HG03103 (cell line): ENCODE measurements around the gene AR.

Experiments
- ATAC-seq: cut with Tn5 transposase; IDR thresholded peaks from one replicate; pipeline ENCODE4 v1.9.1; 2021; ENCODE audit warnings: low read depth; ENCODE audit not compliant: unreplicated experiment

The AR gene, protein sequence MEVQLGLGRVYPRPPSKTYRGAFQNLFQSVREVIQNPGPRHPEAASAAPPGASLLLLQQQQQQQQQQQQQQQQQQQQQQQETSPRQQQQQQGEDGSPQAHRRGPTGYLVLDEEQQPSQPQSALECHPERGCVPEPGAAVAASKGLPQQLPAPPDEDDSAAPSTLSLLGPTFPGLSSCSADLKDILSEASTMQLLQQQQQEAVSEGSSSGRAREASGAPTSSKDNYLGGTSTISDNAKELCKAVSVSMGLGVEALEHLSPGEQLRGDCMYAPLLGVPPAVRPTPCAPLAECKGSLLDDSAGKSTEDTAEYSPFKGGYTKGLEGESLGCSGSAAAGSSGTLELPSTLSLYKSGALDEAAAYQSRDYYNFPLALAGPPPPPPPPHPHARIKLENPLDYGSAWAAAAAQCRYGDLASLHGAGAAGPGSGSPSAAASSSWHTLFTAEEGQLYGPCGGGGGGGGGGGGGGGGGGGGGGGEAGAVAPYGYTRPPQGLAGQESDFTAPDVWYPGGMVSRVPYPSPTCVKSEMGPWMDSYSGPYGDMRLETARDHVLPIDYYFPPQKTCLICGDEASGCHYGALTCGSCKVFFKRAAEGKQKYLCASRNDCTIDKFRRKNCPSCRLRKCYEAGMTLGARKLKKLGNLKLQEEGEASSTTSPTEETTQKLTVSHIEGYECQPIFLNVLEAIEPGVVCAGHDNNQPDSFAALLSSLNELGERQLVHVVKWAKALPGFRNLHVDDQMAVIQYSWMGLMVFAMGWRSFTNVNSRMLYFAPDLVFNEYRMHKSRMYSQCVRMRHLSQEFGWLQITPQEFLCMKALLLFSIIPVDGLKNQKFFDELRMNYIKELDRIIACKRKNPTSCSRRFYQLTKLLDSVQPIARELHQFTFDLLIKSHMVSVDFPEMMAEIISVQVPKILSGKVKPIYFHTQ

DNA sequence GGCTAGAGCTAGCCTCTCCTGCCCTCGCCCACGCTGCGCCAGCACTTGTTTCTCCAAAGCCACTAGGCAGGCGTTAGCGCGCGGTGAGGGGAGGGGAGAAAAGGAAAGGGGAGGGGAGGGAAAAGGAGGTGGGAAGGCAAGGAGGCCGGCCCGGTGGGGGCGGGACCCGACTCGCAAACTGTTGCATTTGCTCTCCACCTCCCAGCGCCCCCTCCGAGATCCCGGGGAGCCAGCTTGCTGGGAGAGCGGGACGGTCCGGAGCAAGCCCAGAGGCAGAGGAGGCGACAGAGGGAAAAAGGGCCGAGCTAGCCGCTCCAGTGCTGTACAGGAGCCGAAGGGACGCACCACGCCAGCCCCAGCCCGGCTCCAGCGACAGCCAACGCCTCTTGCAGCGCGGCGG is at the start of gene AR:
TSS of gene AR (plus strand) at position 204 of the 400 bp plus-strand sequence. CDS start 1,126 bp downstream, outside the sequence.
- no peak for ATAC-seq

DNA sequence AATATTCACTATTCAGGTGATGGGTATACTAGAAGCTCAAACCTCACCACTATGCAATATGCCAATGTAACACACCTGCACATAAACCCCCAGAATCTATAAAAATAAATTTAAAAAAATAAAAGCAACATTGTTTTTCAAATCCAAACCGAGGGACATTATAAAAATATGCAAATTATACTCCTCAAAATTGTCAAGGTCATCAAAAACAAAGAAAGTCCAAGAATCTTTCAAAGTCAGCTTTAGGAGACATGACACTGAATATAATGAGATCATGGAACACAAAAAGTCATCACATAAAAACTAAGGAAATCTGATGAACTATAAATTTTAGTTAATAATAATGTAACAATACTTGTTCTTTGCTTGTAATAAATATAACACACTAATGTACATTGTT is 43.2 kb upstream of the AR start:
- no peak for ATAC-seq

DNA sequence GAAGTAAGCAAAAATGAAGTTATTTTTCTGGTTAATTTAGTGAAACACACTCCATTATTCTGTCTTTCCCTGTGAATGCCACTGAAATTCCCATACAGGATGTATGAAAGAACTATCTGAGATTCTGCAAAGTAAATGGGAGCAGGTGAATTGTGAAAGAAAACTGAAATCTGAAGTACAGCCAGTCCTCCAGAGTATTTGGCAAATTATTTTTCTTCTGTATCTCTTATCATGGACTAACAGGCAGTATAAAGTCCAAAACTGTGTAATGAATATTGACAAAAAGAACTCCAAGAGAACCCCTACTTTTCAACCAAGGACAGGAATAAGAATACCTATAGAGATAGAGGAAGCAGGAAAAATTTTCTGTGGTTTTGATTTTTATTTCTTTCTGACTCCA is 40.8 kb upstream of the AR start:
- ATAC-seq: no peak

DNA sequence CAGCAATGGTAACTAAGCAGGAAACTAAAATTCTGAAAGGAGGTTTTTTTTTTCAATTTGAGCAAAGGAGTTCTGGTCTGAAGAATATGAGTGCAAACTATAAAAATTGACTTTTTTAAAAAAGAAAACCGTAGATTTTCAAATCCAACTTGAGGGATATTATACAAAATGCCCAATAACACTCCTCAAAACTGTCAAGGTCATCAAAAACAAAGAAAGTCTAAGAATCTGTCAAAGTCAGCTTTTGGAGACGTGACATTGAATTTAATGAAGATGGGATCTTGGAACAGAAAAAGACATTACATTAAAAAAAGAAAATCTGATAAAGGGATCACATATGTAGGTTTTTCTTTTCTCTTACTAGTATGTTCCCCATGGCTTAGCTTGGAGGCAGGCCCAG is 40.4 kb upstream of the AR start:
- no peak for ATAC-seq

DNA sequence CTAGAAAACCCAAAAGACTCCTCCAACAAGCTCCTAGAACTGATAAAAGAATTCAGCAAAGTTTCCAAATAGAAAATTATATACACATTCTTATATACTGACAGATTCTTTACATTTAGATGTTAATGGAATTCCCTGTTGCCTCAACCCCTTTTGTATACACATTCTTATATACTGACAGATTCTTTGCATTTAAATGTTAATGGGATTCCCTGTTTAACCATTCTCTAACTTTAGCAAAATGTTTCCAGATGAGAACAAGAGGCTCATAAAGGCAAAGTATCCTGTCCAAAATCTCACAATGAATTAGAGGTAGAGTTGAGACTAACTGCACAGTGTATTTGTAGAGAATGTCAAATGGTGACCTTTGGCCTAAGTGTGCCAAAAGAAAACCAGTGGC is 23.1 kb upstream of the AR start:
- ATAC-seq: no peak

DNA sequence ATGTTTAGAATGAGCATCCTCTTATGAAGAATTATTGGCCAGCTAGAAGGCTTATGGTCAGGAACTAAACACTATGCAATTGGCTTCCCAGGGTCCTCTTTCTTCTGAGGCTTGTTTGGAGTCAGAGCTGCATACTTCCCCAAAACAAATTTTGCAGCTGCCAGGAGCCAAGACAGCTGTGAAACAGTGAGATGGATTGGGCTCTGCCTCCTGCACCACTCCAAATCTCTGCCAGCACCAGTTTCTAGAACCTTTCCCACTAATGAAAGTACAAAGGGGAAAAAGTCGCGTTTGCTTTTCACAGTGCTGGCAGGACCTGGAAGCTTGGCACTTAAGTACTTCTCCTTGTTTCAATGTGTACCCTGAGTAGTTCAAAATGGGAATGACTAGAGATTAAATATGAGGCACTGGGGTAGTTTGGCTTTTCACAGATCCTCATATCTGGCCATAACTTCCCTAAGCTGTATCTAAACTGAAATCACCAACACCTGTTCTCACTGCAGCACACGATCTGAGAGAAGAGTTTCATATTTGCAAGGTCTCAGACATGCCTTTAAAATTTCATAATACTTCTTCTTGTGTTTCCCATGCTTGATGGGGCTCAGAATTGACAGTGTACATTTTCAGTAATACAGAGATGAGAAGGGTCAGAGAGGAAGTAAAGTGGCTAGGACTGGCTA is 20.7 kb upstream of the AR start:
- ATAC-seq: no peak

DNA sequence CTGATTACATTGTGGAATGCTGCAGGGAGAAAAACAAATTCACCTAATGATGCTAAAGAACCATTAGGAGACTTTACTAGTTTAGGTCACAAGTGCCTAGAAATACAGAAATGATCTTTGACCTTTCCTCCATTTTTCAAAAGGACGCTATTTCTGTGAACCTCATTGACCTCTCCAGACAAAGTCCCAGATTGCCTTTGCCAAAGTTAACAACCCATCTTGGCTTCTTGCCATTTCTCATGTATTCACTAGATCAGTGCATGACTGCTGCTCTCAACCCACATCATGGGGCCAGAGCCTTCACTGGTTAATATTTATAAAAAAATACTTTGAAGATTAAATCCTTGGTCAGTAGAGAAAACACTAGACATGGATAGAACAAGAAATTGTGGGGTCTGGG is 19.9 kb upstream of the AR start:
- ATAC-seq: no peak

DNA sequence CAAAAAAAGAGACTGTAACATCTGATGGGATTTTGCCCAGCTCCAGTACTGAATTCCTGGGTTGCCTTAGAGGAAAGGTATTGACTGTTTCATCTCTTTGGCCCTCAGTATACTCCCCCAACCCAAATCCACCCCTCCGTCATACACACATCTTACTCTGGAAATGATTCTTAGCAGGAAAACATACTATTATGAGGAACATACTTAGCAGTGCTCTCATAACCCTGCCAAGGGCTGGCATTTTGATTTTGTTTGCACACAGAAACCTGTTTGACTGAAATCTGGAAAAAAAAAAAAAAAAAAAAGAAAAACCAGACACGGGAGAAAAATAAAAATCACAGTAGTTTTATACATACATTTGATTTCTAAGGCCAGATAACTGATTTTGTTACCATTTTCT is 19.4 kb upstream of the AR start:
- no peak for ATAC-seq

DNA sequence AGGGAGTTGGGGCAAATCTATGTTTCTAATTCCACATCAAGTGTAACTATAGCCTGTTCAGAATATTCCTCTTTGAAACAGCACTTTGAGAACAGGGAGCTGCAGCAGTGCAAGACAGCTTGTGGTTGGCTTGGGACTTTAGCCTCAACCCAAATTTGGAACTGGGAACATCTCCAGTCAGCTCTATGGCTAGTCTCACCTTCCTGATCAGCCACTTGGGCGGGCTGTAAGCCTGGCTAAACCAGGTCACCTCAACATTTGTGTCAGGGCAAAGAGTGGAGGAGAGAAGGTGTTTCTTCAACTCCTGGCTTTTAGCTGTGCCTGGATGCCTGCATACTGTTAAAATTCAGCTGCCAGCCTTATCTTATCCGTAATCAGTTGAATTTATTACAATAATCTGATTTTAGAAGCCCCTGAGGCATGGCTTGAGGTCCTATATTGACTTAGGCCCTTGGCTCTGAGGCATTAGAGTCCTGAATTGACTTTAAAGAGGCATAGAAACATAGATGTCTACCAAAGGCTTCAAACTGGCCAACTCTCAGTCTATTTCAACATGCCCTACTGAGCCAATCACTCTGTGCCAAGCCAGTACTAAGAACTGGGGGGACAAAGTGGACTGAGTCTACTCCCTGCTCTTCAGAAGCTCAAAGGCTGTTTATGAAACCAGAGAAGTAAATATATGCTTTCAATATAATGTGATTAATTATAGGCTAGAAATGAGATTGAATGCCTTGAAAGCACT is 18.7 kb upstream of the AR start:
- ATAC-seq: no peak

DNA sequence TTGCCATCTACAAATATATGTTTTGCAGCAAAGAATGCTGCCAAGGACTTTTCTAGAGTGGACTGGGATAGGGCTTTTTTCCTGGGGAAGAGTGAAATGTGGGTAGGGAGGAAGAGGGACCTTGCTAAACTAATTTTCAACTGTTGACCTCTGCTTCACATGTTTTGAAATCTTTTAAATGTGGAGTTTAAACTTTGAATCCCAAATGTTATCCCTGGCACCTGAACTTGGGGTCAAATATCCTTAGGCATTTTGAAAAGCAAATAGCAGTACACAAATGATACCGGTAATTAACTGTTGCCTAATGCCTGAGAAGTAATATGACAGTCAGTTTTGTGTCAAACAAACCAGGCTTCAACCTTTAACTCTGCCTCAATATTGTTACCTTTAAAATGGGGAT is 7.3 kb upstream of the AR start:
- ATAC-seq: no peak

DNA sequence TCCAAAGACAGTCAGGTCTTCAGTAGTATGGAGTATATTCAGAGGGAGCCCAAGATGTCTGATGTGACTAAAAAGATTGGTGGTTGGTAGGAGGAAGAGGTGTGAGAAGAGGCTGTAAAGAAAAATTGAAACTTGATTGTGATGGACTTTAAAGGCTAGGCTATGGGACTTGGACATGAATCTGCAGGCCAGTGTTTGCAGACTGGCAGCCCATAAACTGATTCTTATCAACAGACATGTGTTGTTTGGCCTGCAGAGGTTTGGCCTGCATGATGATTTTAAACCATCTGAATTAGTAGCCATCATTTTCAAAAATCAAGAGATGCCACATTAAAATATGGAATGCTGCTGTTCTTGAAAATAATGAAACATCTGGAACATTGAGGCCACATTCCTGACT is 5.4 kb upstream of the AR start:
- no peak for ATAC-seq

DNA sequence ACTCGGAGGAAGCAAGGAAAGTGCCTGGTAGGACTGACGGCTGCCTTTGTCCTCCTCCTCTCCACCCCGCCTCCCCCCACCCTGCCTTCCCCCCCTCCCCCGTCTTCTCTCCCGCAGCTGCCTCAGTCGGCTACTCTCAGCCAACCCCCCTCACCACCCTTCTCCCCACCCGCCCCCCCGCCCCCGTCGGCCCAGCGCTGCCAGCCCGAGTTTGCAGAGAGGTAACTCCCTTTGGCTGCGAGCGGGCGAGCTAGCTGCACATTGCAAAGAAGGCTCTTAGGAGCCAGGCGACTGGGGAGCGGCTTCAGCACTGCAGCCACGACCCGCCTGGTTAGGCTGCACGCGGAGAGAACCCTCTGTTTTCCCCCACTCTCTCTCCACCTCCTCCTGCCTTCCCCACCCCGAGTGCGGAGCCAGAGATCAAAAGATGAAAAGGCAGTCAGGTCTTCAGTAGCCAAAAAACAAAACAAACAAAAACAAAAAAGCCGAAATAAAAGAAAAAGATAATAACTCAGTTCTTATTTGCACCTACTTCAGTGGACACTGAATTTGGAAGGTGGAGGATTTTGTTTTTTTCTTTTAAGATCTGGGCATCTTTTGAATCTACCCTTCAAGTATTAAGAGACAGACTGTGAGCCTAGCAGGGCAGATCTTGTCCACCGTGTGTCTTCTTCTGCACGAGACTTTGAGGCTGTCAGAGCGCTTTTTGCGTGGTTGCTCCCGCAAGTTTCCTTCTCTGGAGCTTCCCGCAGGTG is 637 bp downstream of the AR start:
- ATAC-seq: no peak

DNA sequence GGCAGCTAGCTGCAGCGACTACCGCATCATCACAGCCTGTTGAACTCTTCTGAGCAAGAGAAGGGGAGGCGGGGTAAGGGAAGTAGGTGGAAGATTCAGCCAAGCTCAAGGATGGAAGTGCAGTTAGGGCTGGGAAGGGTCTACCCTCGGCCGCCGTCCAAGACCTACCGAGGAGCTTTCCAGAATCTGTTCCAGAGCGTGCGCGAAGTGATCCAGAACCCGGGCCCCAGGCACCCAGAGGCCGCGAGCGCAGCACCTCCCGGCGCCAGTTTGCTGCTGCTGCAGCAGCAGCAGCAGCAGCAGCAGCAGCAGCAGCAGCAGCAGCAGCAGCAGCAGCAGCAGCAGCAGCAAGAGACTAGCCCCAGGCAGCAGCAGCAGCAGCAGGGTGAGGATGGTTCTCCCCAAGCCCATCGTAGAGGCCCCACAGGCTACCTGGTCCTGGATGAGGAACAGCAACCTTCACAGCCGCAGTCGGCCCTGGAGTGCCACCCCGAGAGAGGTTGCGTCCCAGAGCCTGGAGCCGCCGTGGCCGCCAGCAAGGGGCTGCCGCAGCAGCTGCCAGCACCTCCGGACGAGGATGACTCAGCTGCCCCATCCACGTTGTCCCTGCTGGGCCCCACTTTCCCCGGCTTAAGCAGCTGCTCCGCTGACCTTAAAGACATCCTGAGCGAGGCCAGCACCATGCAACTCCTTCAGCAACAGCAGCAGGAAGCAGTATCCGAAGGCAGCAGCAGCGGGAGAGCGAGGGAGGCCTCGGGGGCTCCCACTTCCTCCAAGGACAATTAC is 1.4 kb downstream of the AR start:
- ATAC-seq: no peak

DNA sequence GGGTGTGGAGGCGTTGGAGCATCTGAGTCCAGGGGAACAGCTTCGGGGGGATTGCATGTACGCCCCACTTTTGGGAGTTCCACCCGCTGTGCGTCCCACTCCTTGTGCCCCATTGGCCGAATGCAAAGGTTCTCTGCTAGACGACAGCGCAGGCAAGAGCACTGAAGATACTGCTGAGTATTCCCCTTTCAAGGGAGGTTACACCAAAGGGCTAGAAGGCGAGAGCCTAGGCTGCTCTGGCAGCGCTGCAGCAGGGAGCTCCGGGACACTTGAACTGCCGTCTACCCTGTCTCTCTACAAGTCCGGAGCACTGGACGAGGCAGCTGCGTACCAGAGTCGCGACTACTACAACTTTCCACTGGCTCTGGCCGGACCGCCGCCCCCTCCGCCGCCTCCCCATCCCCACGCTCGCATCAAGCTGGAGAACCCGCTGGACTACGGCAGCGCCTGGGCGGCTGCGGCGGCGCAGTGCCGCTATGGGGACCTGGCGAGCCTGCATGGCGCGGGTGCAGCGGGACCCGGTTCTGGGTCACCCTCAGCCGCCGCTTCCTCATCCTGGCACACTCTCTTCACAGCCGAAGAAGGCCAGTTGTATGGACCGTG is 2.2 kb downstream of the AR start:
- ATAC-seq: no peak

DNA sequence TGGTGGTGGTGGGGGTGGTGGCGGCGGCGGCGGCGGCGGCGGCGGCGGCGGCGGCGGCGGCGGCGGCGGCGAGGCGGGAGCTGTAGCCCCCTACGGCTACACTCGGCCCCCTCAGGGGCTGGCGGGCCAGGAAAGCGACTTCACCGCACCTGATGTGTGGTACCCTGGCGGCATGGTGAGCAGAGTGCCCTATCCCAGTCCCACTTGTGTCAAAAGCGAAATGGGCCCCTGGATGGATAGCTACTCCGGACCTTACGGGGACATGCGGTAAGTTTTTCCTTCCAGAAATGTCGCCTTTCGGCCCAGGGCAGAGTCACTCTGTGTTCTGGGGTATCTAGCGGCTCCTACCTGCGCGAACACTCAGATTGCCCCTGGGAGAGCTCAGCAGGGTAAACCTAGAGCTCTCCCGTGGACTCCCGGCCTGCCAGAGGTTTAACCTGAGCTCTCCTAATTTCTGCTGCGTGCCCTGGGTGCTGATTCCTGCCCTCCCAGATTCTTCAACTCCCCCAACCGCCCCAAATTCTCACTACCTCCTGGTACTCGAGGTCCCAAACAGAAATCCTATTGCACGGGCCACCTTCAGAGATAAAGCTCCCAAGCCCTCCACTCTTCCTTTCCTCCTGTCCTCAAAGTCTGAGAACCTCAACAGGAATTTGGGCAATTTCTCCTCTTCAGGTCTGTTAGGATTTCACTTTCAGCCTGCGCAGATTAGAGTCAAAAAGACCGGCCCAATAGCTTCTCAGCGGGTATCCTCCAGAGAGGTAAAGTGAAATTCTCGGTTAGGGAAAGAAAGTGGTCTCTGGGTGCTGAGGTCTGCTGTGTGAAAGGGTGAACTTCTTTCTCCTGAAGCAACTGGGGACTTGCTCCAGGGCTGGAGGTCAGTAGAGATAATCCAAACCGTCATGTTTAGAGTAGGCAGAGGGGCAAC is 2.9 kb downstream of the AR start:
- ATAC-seq: no peak

DNA sequence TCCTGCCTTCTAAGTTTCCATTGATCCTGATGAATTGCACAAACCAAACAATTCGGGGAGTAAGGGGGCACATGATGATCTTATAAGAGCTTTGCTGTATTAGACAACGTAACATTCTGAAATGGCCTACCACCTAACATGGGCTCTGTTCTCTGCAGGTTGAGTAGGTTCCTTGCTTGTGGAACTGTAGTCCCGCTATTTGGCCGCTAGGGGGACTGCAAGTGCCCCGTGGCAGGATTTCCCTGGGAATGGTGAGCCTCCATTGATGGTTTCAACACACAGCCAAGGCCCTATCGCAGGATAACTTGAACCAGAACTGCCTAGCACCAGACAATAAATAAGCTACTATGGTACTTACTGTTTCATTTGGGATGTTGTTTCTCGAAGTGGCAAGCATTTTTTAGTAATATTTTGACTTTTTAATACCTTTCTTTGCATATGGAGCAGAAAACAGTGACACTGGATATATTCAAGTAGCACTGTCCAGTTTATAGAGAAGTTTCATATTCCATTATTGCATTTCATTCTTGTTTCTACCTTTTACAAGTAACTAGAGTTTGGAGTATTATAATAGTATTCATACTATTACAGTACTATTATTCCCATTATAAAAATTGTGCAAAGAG is 11.9 kb downstream of the AR start:
- no peak for ATAC-seq

DNA sequence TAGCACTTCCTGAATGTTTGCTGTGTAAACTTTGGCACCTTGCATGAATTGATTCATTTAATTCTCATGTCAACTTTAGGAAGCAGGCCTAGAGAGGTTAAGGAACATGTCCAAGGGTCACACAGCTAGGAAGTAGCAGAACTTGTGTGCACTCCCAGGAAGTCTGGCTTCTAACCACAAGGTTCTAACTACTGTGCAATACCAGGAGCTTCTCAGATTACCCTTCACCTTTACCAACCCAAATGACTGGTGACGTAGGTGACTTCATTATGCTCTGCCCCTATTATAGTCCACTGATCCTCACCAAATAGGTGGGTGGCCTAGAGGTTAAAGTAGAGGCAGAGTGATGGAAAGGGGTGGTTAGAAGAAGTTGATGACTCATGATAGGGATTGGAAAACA is 14.4 kb downstream of the AR start:
- no peak for ATAC-seq
